Glutamatergic neuron (in vitro differentiated cells): ENCODE data around the gene SPINK2. TPM values are rescaled to one million over a fixed set of nuclear protein-coding genes. Genes with fewer than 3 reads are reported as not detected.

ENCODE experiments used
- DNase-seq: peaks from one replicate; pipeline ENCODE4 v3.0.0; 2022
- H3K27ac Mint-ChIP-seq: one replicate; pipeline ENCODE4 v1.8.0; 2020; ENCODE audit warnings: mild to moderate bottlenecking, mixed read lengths, inconsistent platforms; ENCODE audit not compliant: unreplicated experiment
- H3K27me3 Mint-ChIP-seq: one replicate; pipeline ENCODE4 v1.8.0; 2020; ENCODE audit warnings: mild to moderate bottlenecking, moderate library complexity, mixed read lengths, inconsistent platforms; ENCODE audit not compliant: unreplicated experiment
- H3K36me3 Mint-ChIP-seq: one replicate; pipeline ENCODE4 v1.8.0; 2020; ENCODE audit warnings: mild to moderate bottlenecking, mixed read lengths, inconsistent platforms; ENCODE audit not compliant: unreplicated experiment
- H3K4me1 Mint-ChIP-seq: one replicate; pipeline ENCODE4 v1.8.0; 2020; ENCODE audit warnings: mild to moderate bottlenecking, low read depth, mixed read lengths, inconsistent platforms; ENCODE audit not compliant: unreplicated experiment
- H3K4me3 Mint-ChIP-seq: one replicate; pipeline ENCODE4 v1.8.0; 2020; ENCODE audit warnings: mild to moderate bottlenecking, mixed read lengths, inconsistent platforms; ENCODE audit not compliant: unreplicated experiment
- H3K9me3 Mint-ChIP-seq: one replicate; pipeline ENCODE4 v1.8.0; 2020; ENCODE audit warnings: mild to moderate bottlenecking, moderate library complexity, mixed read lengths, inconsistent platforms; ENCODE audit not compliant: unreplicated experiment
- total RNA-seq: library from RNA; stranded (reverse); fragmentation: NEBNext Ultra II Directional; extraction: Animal tissue kit (Norgen Biotek cat#: 25700); gene quantifications from one replicate; pipeline ENCODE4 v1.2.1, GENCODE V29; 2021; ENCODE audit not compliant: unreplicated experiment
- TF ChIP-seq, protein P1 (sequence below): fragments of 200-600 bp; sonication (generic); IDR thresholded peaks from one replicate; pipeline ENCODE4 v1.5.0; 2021; ENCODE audit not compliant: partially characterized antibody, unreplicated experiment

Gene SPINK2
- total RNA-seq, 1 donor from 2014 or later: not detected

DNA sequence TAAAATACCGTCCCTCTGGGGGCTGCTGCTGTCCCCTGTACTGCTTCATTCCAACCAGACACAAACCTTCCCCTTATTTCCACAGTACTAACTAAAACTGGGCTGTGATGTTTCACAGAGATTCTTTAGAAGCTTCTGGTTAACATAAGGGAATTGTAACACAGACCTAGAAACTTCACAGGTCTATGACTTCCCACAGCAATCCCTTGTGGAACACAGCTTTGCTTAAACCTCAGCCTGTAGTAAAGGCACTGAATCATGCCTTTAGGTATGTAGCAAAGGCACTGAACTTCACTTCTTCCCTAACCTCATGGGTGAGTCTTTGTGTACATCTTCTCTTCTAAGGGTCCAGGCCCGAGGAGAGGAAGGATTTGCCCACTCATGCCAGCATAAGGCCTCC is 49.4 kb downstream of the SPINK2 start:
- DNase-seq: no peak
- Mint-ChIP-seq H3K27ac (no peak overlapping the region), H3K4me1 (no peaks in the 10 kb centered on the region), H3K27me3 (no peaks in the 10 kb centered on the region), H3K36me3 (no peaks in the 10 kb centered on the region), H3K9me3 (no peaks in the 10 kb centered on the region), H3K4me3 (no peak overlapping the region)
- TF ChIP-seq, protein P1, sequence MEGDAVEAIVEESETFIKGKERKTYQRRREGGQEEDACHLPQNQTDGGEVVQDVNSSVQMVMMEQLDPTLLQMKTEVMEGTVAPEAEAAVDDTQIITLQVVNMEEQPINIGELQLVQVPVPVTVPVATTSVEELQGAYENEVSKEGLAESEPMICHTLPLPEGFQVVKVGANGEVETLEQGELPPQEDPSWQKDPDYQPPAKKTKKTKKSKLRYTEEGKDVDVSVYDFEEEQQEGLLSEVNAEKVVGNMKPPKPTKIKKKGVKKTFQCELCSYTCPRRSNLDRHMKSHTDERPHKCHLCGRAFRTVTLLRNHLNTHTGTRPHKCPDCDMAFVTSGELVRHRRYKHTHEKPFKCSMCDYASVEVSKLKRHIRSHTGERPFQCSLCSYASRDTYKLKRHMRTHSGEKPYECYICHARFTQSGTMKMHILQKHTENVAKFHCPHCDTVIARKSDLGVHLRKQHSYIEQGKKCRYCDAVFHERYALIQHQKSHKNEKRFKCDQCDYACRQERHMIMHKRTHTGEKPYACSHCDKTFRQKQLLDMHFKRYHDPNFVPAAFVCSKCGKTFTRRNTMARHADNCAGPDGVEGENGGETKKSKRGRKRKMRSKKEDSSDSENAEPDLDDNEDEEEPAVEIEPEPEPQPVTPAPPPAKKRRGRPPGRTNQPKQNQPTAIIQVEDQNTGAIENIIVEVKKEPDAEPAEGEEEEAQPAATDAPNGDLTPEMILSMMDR: no peak

DNA sequence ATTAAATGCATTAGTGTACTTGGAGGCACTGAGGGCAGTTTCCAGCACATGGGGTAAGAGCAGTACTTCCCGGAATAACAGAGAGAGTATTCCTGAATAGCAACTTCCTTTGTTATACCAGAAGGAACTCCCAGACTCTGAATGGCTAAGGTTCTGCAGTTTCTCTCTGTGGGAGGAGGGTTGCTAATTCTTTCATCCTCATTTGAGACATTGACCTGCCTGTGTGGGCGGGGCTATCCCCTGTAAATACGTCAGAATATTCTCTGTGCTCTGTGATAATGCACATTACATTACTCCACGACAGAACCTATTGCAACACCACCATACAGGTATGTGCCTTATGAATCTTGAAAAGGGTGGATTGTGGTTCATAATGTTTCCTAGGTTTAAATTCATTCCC is 52.7 kb downstream of the SPINK2 start:
- no peak overlapping the region for H3K4me3 Mint-ChIP-seq
- H3K9me3 Mint-ChIP-seq: no peaks in the 10 kb centered on the region
- H3K36me3 Mint-ChIP-seq: no peaks in the 10 kb centered on the region
- TF ChIP-seq, protein P1: no peak
- no peaks in the 10 kb centered on the region for H3K4me1 Mint-ChIP-seq
- no peak for DNase-seq
- no peaks in the 10 kb centered on the region for H3K27me3 Mint-ChIP-seq
- no peak overlapping the region for H3K27ac Mint-ChIP-seq

DNA sequence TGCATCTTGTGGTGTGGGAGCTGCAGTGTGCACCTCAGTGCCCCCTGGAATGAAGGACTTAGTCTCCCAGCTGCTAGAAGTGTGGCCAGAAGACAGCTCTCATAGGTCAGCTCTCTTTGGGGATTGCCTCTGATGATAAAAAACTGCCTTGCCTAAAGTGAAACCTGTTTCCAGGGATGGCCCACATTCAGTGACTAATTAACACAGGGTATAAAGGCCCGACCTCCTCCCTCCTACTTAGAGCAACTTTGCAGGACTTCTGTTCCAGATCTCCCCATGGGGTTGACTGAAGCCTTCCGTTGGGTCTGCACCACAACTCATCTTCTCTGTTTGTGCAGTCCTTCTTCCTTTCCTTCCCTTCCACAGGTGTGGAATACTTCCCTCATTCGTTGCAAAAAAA is 53.2 kb downstream of the SPINK2 start:
- no peak overlapping the region for H3K4me3 Mint-ChIP-seq
- TF ChIP-seq, protein P1: no peak
- H3K4me1 Mint-ChIP-seq: no peaks in the 10 kb centered on the region
- no peak overlapping the region for H3K27ac Mint-ChIP-seq
- no peaks in the 10 kb centered on the region for H3K9me3 Mint-ChIP-seq
- H3K36me3 Mint-ChIP-seq: no peaks in the 10 kb centered on the region
- no peaks in the 10 kb centered on the region for H3K27me3 Mint-ChIP-seq
- DNase-seq: no peak

DNA sequence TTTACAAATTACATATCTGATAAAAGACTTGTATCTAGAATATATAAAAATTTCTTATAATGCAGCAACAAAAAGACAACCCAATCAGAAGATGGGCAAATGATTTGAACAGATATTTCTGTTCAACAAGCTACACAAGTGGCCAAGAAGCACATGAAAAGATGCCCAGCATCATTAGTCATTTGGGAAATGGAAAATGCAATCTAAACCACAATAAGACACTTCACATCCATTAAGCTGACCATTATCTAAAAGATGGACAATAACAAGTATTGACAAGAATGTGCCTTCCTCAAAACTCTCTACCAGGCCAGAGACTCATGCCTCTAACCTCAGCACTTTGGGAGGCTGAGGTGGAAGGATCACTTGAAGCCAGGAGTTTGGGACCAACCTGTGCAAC is 53.9 kb downstream of the SPINK2 start:
- no peak for DNase-seq
- TF ChIP-seq, protein P1: no peak
- H3K4me3 Mint-ChIP-seq: no peak overlapping the region
- H3K27me3 Mint-ChIP-seq: no peaks in the 10 kb centered on the region
- H3K9me3 Mint-ChIP-seq: no peaks in the 10 kb centered on the region
- no peaks in the 10 kb centered on the region for H3K4me1 Mint-ChIP-seq
- no peak overlapping the region for H3K27ac Mint-ChIP-seq
- no peaks in the 10 kb centered on the region for H3K36me3 Mint-ChIP-seq

DNA sequence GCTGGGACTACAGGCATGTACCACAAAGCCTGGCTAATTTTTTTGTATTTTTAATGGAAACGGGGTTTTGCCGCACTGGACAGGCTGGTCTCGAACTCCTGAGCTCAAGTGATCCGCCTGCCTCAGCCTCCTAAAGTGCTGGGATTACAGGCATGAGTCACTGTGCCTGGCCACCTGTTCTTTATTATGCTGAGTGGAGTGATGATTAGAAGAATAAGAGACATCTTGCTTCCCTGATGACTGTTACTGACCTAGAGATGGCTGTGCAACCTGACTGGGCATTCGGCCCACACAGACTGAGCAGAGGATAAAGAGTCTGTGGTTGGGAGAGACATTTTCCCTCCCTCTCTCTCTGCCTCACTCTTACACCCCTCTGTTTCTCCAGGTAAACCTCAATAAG is 56.7 kb downstream of the SPINK2 start:
- H3K4me3 Mint-ChIP-seq: no peak overlapping the region
- H3K27me3 Mint-ChIP-seq: peaks cover 4% of the 10 kb centered on the region
- no peaks in the 10 kb centered on the region for H3K36me3 Mint-ChIP-seq
- H3K27ac Mint-ChIP-seq: no peak overlapping the region
- no peaks in the 10 kb centered on the region for H3K9me3 Mint-ChIP-seq
- TF ChIP-seq, protein P1: no peak
- no peaks in the 10 kb centered on the region for H3K4me1 Mint-ChIP-seq
- DNase-seq: no peak
